ENCODE results near the gene RAB35. TPM values are rescaled to one million over a fixed set of nuclear protein-coding genes. Genes with fewer than 3 reads are reported as not detected.

The RAB35 gene
- polyA plus RNA-seq, 1 donor from 2014 or later = 60.2 TPM

DNA sequence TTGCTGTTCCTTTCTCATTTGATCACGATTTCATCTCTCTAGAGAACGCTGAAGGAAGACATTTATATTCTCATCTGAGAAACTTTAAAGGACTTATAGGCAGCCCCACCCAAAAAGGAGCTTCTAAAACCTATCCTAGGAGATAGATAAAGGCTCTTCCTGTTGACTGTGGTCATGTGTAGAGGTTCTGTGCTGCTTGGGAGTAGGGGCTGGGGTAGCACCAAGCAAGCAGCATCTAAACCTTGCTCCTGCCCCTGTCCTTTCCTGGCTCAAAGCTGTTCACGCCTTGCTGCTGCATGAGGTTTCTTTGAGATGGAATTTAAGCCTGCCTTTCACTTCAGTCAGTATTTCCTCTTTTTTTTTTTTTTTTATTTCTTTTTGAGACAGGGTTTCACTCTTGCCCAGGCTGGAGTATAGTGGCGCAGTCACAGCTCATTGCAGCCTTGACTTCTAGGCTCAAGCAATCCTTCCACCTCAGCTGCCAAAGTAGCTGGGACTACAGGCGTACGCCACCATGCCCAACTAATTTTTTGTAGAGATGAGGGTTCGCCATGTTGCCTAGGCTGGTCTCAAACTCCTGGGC, 41.4 kb downstream of the RAB35 start:
- Histone ChIP-seq H3K27me3 (ENCODE audit: insufficient read depth, low read depth, low read length) (no peaks in the 10 kb centered on the region), H3K9me2 (ENCODE audit: insufficient read depth, low read length) (no peaks in the 10 kb centered on the region), H2AFZ (ENCODE audit: low read depth, low read length) (no peak overlapping the region), H3K9ac (ENCODE audit: low read length) (no peak overlapping the region), H3K4me2 (ENCODE audit: low read length) (no peak overlapping the region), H3F3A (ENCODE audit: insufficient read depth, low read length, poor library complexity, severe bottlenecking) (no peaks in the 10 kb centered on the region), H3K27ac (ENCODE audit: low read length) (no peak overlapping the region), H3K9me3 (ENCODE audit: low read length) (no peaks in the 10 kb centered on the region), H4K20me1 (ENCODE audit: insufficient read depth) (no peaks in the 10 kb centered on the region), H3K36me3 (ENCODE audit: insufficient read depth, low read length) (peaks cover 19% of the 10 kb centered on the region), H3K4me3 (ENCODE audit: low read length) (no peak overlapping the region), H3K79me2 (replicated peaks; ENCODE audit: insufficient read depth, low read length) (no peaks in the 10 kb centered on the region)
- TF ChIP-seq TAF1 (IDR thresholded peaks at IDR 0.05; ENCODE audit: low read depth) (no peak), EP300 (conservative IDR thresholded peaks at IDR 0.05; ENCODE audit: poor library complexity, severe bottlenecking) (no peak), POLR2AphosphoS5 (IDR thresholded peaks at IDR 0.05) (no peak), EZH2 (IDR thresholded peaks at IDR 0.05; ENCODE audit: borderline replicate concordance, insufficient read depth, low read length, poor library complexity, severe bottlenecking) (no peak), REST (IDR thresholded peaks at IDR 0.05; ENCODE audit: borderline replicate concordance) (no peak), RAD21 (conservative IDR thresholded peaks at IDR 0.05) (no peak), SMC3 (conservative IDR thresholded peaks at IDR 0.05; ENCODE audit: poor library complexity) (no peak), MXI1 (conservative IDR thresholded peaks at IDR 0.05; ENCODE audit: poor library complexity, severe bottlenecking) (no peak), CTCF (IDR thresholded peaks at IDR 0.05; ENCODE audit: poor library complexity, severe bottlenecking) (no peak)

GRCh38 chr12:120072472-120073249, 43.9 kb downstream of the RAB35 start:
- no peaks in the 10 kb centered on the region for H3K9me2 ChIP-seq (ENCODE audit: insufficient read depth, low read length)
- H3K4me3 ChIP-seq (ENCODE audit: low read length) = no peak overlapping the region
- H3K4me2 ChIP-seq (ENCODE audit: low read length) = no peak overlapping the region
- H3K9me3 ChIP-seq (ENCODE audit: low read length) = no peaks in the 10 kb centered on the region
- peaks cover 15% of the 10 kb centered on the region for H3K36me3 ChIP-seq (ENCODE audit: insufficient read depth, low read length)
- H4K20me1 ChIP-seq (ENCODE audit: insufficient read depth) = no peaks in the 10 kb centered on the region
- no peaks in the 10 kb centered on the region for H3F3A ChIP-seq (ENCODE audit: insufficient read depth, low read length, poor library complexity, severe bottlenecking)
- no peaks in the 10 kb centered on the region for H3K27me3 ChIP-seq (ENCODE audit: insufficient read depth, low read depth, low read length)
- no peaks in the 10 kb centered on the region for H3K79me2 ChIP-seq (replicated peaks; ENCODE audit: insufficient read depth, low read length)
- no peak overlapping the region for H3K9ac ChIP-seq (ENCODE audit: low read length)
- no peak overlapping the region for H3K27ac ChIP-seq (ENCODE audit: low read length)
- H2AFZ ChIP-seq (ENCODE audit: low read depth, low read length) = no peak overlapping the region
- no peak for TF ChIP-seq EP300 (conservative IDR thresholded peaks at IDR 0.05; ENCODE audit: poor library complexity, severe bottlenecking)

All from neural cell (in vitro differentiated cells).